Measurements from ENCODE around the gene FREM3. TPM values are rescaled to one million over a fixed set of nuclear protein-coding genes. Genes with fewer than 3 reads are reported as not detected.
"Not testable (repeated sequence)": the region's sequence is repeated elsewhere in the genome, so short reads cannot be mapped to it uniquely, and the experiment has no call there.

The FREM3 gene
- total RNA-seq, 2 donors from 2014 or later = not detected

DNA sequence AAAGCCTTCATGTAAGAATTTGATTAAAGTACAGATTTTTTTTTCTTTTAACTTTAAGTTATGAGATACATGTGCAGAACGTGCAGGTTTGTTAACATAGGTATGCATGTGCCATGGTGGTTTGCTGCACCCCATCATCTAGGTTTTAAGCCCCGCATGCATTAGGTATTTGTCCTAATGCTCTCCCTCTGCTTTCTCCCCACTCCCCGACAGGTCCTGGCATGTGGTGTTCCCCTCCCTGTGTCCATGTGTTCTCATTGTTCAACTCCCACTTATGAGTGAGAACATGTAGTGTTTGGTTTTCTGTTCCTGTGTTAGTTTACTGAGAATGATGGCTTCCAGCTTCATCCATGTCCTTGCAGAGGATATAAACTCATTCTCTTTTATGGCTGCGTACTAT is 172.4 kb downstream of the FREM3 start:
- not testable (repeated sequence) for H3K4me1 Mint-ChIP-seq; H3K27me3 Mint-ChIP-seq; H3K27ac Mint-ChIP-seq; H3K9me3 Mint-ChIP-seq; ATAC-seq (replicated peaks); H3K4me3 Mint-ChIP-seq
- H3K36me3 Mint-ChIP-seq (ENCODE audit: low read depth) = peaks cover 100% of the 10 kb centered on the region

Other genes starting within 250 kb of the FREM3 start
- 10 to 100 TPM; 45.4 to 55.1 TPM for gene SMARCA5, start 187.0 kb downstream of the FREM3 start, total RNA-seq
- not detected for gene GYPE, start 204.9 kb upstream of the FREM3 start, total RNA-seq

Measured in activated T-helper 17 cell treated with anti-CD3 and anti-CD28 coated beads, Interleukin-2, amount 50 U/mL, for 72 hours (primary cell).